Activated CD8-positive, alpha-beta memory T cell treated with anti-CD3 and anti-CD28 coated beads, Interleukin-2, amount 50 U/mL, for 24 hours (primary cell): ENCODE results near the gene WBP2NL.

Experiments
- DNase-seq: peaks from one replicate; pipeline ENCODE4 v3.0.0-alpha.2; 2020; ENCODE audit errors: extremely low read depth

Gene WBP2NL

DNA sequence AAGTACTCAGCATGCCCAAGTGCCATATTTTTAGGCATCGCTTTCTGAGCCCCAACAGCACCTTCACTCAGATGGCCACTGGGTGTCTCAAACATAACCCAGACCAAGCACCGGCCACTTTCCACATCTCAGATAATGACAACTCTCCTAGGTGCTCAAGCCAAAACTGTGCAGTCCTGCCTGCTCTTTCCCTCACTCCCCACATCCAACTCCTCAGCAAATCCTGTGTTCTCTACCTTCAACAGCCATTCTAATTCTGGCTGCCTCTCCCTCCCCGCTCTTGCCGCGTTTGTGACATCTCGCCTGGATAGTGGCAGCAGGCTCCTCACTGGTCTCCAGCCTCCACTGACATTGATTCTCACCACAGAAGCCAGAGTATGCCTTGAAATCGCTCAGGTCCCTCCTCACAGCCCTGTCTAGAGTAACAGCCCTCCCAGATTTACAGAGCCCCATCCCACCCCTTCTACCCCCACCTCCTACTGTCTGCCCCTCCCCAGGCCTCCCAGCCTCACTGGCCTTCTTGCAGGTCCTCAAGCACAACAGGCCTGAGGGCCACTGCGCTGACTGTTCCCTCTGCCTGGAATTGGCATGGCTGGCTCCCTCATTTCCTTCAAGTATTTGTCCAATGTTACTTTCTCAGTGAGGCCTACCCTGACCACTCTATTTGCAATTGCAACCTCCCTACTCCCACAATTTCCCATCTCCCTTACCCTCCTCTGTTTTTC is 74.2 kb downstream of the WBP2NL start:
- no peak for DNase-seq

DNA sequence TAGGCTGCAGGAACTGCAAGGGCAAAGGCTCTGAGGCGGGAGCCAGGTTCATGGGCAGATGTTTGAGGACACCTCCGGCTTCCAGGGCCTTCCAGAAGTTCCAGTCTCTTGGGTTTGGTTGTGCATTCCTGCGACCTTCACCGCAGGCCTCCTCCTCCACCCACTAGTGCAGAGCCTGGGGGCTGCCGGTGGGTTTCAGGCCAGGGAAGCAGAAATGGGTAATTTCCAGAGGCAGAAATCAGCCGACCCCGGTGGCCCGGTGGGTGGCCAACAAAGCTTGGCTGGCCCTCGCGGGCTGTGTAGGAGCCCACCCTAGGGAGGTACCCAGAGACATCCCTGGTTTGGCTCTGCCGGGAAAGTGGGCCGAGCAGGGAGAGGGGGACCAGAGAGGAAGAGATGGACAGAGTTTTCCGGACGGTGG is 75.0 kb downstream of the WBP2NL start:
- DNase-seq: no peak

DNA sequence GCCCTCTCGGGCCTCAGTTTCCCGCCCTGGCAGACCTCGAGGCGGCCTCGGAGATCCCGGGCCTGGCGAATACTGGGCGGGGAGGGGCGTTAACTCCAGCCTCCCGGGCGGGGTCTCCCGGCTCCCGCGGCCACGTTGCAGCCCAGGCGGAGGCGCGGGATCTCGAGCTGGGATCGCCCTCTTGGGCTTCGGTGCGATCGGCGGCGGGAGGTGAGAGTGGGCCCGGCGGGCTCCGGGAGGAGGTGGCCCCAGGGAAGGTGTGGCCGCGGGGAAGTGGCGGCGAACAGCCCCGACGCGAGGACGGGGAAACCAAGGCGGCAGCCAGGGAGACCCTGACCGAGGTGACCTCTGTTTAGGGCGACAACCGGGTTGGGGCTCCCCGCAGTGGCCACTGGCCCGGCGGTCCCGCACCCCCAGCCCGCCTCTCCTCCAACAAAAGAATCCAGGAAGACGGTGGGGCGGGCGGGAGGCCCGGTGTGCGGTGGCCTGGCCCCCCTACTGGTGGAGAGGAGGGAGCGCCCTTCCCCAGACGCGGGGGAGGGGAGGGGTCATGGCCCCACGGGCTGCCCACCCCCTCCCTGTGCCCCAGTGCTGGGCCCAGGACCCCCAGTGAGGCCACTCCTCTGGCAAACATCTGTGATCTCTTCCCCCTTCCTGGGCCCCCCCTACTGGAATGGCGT is 75.7 kb downstream of the WBP2NL start, which contains the start of gene PHETA2:
Gene PHETA2 (plus strand): TSS at position 117 of the 680 bp plus-strand sequence. CDS start 3,046 bp downstream, outside the sequence.
- no peak for DNase-seq

DNA sequence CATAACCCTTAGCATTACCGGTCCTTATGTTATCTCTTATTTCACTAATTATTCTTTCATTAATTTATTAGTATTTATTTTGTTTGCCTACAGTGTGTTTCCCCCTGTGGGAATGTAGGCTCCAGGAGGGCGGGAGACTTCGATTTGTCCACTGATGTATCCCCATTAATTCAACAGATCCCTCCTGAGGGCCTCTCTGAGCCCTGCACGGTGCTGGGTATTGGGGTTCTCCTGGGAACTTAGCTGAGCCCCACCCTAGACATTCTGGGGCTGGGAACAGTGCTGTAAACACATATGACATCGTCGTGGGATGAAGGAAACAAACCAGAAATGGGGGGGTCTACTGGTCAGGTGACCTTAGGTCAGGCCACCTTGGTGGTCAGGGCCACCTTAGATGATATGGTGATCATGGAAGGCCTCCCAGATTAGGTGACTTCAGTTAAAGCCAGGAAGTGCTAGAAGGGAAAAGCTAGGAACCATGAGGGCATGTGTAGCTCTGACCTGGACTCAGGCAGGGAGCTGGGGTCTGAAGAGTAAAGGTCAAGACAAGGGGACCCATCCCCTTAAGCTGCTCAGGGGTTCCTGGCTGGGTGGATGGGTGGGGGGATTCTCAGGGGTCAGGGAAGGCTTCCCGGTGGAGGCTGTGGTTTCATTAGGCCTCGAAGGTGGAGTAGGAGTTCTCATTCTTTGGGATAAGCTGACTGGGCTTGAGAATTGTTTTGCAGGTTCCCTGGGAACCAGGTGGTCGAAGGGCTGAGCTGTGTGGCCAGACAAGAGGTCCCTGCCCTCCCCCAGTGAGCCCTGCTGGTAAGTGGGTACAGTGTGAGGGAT is 76.5 kb downstream of the WBP2NL start:
- no peak for DNase-seq

DNA sequence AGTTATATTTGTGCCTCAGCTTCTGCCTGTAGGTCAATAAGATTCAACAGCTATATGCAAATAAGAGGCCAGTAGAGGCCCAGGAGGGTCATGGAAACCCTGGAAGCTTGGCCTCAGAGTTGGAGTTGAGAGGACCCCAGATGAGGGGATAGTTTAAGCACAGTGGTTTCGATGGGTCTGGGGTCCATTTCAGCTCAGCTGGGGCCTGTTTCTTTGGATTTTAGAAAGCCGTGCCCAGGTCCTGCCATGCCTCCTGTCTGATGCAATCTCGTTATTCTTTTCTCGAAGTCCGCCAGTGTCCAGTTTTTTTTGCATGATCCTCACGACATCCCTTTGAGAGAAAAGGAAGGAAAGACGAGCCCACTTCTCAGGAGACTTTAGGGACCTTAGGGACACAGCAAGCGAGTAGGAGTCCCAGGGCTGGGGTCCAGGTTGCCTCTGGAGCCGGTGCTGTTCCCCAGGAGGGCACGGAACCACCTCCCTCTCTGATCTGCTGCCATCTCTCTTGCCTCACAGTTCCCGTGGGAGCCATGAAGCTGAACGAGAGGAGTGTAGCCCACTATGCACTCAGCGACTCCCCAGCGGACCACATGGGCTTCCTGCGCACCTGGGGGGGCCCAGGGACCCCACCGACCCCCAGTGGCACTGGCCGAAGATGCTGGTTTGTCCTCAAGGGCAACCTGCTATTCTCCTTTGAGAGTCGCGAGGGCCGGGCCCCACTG is 78.3 kb downstream of the WBP2NL start:
- DNase-seq: no peak

DNA sequence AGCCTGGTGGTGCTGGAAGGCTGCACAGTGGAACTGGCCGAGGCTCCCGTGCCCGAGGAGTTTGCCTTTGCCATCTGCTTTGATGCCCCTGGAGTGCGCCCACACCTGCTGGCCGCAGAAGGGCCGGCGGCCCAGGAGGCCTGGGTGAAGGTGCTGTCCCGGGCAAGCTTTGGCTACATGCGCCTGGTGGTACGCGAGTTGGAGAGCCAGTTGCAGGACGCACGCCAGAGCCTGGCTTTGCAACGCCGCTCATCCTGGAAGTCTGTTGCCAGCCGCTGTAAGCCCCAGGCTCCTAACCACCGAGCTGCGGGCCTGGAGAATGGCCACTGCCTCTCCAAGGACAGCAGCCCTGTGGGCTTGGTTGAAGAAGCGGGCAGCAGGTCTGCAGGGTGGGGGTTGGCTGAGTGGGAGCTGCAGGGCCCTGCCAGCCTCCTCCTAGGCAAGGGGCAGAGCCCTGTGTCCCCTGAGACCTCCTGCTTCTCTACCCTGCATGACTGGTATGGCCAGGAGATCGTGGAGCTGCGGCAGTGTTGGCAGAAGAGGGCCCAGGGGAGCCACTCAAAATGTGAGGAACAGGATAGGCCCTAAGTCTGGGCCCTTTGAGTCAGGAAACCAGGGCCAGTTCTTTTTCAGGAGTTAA is 79.0 kb downstream of the WBP2NL start:
- DNase-seq: no peak
